Measurements from ENCODE around the gene NFATC2.

The NFATC2 gene

GRCh38 chr20:51374961-51375360, 167.6 kb downstream of the NFATC2 start:
- POLR2A ChIA-PET, result no interaction called here
- no peak for TF ChIP-seq ELF4 (IDR thresholded peaks at IDR 0.05)
- DNase-seq (ENCODE audit: extremely low spot score), result no peak
- CTCF ChIA-PET, result no interaction called here

- no peak for DNase-seq (ENCODE audit: extremely low spot score)
- ChIA-PET CTCF (interaction anchor here (0.6 kb wide), 1 partner anchor 648 kb away, joined by 4 read pairs; no protein-coding TSS in a partner anchor), POLR2A (no interaction called here)
- TF ChIP-seq FOXA1 (IDR thresholded peaks at IDR 0.05) (no peak), SUZ12 (IDR thresholded peaks at IDR 0.05) (no peak), SP1 (IDR thresholded peaks at IDR 0.05) (no peak), TARDBP (IDR thresholded peaks at IDR 0.05) (no peak), L3MBTL2 (conservative IDR thresholded peaks at IDR 0.05) (no peak)
Measured at GRCh38 chr20:51374456-51374830, 168.1 kb downstream of the NFATC2 start.

- ChIA-PET CTCF (interaction anchor here (0.6 to 1.0 kb wide), 4 partner anchors 12 to 648 kb away, joined by 3 to 4 read pairs (median 3); no protein-coding TSS in a partner anchor), POLR2A (no interaction called here)
- TF ChIP-seq ARNT (IDR thresholded peaks at IDR 0.05) (no peak), SUZ12 (IDR thresholded peaks at IDR 0.05) (no peak), BHLHE40 (IDR thresholded peaks at IDR 0.05; ENCODE audit: borderline replicate concordance) (no peak), L3MBTL2 (conservative IDR thresholded peaks at IDR 0.05) (no peak)
- no peak for DNase-seq (ENCODE audit: extremely low spot score)
Measured at GRCh38 chr20:51373713-51374455, 168.6 kb downstream of the NFATC2 start.

GRCh38 chr20:51372966-51373365, 169.6 kb downstream of the NFATC2 start:
- CTCF ChIA-PET, result interaction anchor here (0.7 to 1.0 kb wide), 5 partner anchors 12 to 731 kb away, joined by 3 to 4 read pairs (median 3); no protein-coding TSS in a partner anchor
- POLR2A ChIA-PET, result no interaction called here
- DNase-seq (ENCODE audit: extremely low spot score), result no peak
- TF ChIP-seq NFRKB (IDR thresholded peaks at IDR 0.05), result no peak
- no peak for TF ChIP-seq LEF1 (IDR thresholded peaks at IDR 0.05; ENCODE audit: borderline replicate concordance)
- no peak for TF ChIP-seq FOXM1 (IDR thresholded peaks at IDR 0.05; ENCODE audit: borderline replicate concordance)
- no peak for TF ChIP-seq ELF4 (IDR thresholded peaks at IDR 0.05)
- TF ChIP-seq HDGF (IDR thresholded peaks at IDR 0.05; ENCODE audit: borderline replicate concordance), result no peak
- no peak for TF ChIP-seq TARDBP (IDR thresholded peaks at IDR 0.05)
- TF ChIP-seq L3MBTL2 (conservative IDR thresholded peaks at IDR 0.05), result no peak
- TF ChIP-seq ZNF384 (IDR thresholded peaks at IDR 0.05), result no peak
- no peak for TF ChIP-seq SP1 (IDR thresholded peaks at IDR 0.05)
- no peak for TF ChIP-seq CTBP1 (IDR thresholded peaks at IDR 0.05; ENCODE audit: borderline replicate concordance)
- TF ChIP-seq BHLHE40 (IDR thresholded peaks at IDR 0.05; ENCODE audit: borderline replicate concordance), result no peak
- TF ChIP-seq PKNOX1 (IDR thresholded peaks at IDR 0.05), result no peak
- no peak for TF ChIP-seq SUZ12 (IDR thresholded peaks at IDR 0.05)
- no peak for TF ChIP-seq ARNT (IDR thresholded peaks at IDR 0.05)
- TF ChIP-seq FOXK2 (IDR thresholded peaks at IDR 0.05), result no peak

- ChIA-PET CTCF (interaction anchor here (0.5 to 0.8 kb wide), 3 partner anchors 17 to 732 kb away, joined by 3 to 4 read pairs (median 3); no protein-coding TSS in a partner anchor), POLR2A (no interaction called here)
- no peak for TF ChIP-seq ELF4 (IDR thresholded peaks at IDR 0.05)
- TF ChIP-seq SUZ12 (IDR thresholded peaks at IDR 0.05), result no peak
- TF ChIP-seq FOXA1 (IDR thresholded peaks at IDR 0.05), result no peak
- no peak for TF ChIP-seq ZNF384 (IDR thresholded peaks at IDR 0.05)
- TF ChIP-seq BHLHE40 (IDR thresholded peaks at IDR 0.05; ENCODE audit: borderline replicate concordance), result no peak
- no peak for TF ChIP-seq L3MBTL2 (conservative IDR thresholded peaks at IDR 0.05)
- no peak for TF ChIP-seq NFRKB (IDR thresholded peaks at IDR 0.05)
- no peak for TF ChIP-seq ARNT (IDR thresholded peaks at IDR 0.05)
- no peak for TF ChIP-seq FOXK2 (IDR thresholded peaks at IDR 0.05)
- no peak for TF ChIP-seq FOXM1 (IDR thresholded peaks at IDR 0.05; ENCODE audit: borderline replicate concordance)
- no peak for TF ChIP-seq CTBP1 (IDR thresholded peaks at IDR 0.05; ENCODE audit: borderline replicate concordance)
- TF ChIP-seq LEF1 (IDR thresholded peaks at IDR 0.05; ENCODE audit: borderline replicate concordance), result no peak
- TF ChIP-seq SP1 (IDR thresholded peaks at IDR 0.05), result no peak
- no peak for TF ChIP-seq PKNOX1 (IDR thresholded peaks at IDR 0.05)
- TF ChIP-seq HDGF (IDR thresholded peaks at IDR 0.05; ENCODE audit: borderline replicate concordance), result no peak
- TF ChIP-seq TARDBP (IDR thresholded peaks at IDR 0.05), result no peak
- DNase-seq (ENCODE audit: extremely low spot score), result peak; percentile 76
Measured at GRCh38 chr20:51372176-51372803, 170.2 kb downstream of the NFATC2 start.

- TF ChIP-seq ZNF384 (IDR thresholded peaks at IDR 0.05), result no peak
- no peak for TF ChIP-seq HDGF (IDR thresholded peaks at IDR 0.05; ENCODE audit: borderline replicate concordance)
- TF ChIP-seq TARDBP (IDR thresholded peaks at IDR 0.05), result no peak
- no peak for TF ChIP-seq SUZ12 (IDR thresholded peaks at IDR 0.05)
- no peak for TF ChIP-seq NFRKB (IDR thresholded peaks at IDR 0.05)
- TF ChIP-seq LEF1 (IDR thresholded peaks at IDR 0.05; ENCODE audit: borderline replicate concordance), result no peak
- TF ChIP-seq BHLHE40 (IDR thresholded peaks at IDR 0.05; ENCODE audit: borderline replicate concordance), result no peak
- no peak for TF ChIP-seq CTBP1 (IDR thresholded peaks at IDR 0.05; ENCODE audit: borderline replicate concordance)
- no peak for TF ChIP-seq FOXK2 (IDR thresholded peaks at IDR 0.05)
- no peak for TF ChIP-seq SP1 (IDR thresholded peaks at IDR 0.05)
- no peak for TF ChIP-seq FOXA1 (IDR thresholded peaks at IDR 0.05)
- no peak for TF ChIP-seq ELF4 (IDR thresholded peaks at IDR 0.05)
- TF ChIP-seq FOXM1 (IDR thresholded peaks at IDR 0.05; ENCODE audit: borderline replicate concordance), result no peak
- no peak for TF ChIP-seq PKNOX1 (IDR thresholded peaks at IDR 0.05)
- TF ChIP-seq L3MBTL2 (conservative IDR thresholded peaks at IDR 0.05), result no peak
- TF ChIP-seq ARNT (IDR thresholded peaks at IDR 0.05), result no peak
- DNase-seq (ENCODE audit: extremely low spot score), result no peak
- ChIA-PET POLR2A (no interaction called here), CTCF (interaction anchor here (0.5 kb wide), 1 partner anchor 223 kb away, joined by 3 read pairs; no protein-coding TSS in a partner anchor)
Measured at GRCh38 chr20:51371720-51372119, 170.8 kb downstream of the NFATC2 start.
